HepG2 (cell line): ENCODE data around the gene ISLR2.

Experiments
- NR3C1 ChIP-seq: sonication (generic); formaldehyde crosslinking; IDR thresholded peaks from 2 replicates; pipeline ENCODE4 v1.4.0; 2020; ENCODE audit warnings: missing genetic modification reagents
- TF ChIP-seq, protein P1 (sequence below): sonication (generic); formaldehyde crosslinking; conservative IDR thresholded peaks from 2 replicates; pipeline ENCODE4 v1.8.1; 2023; ENCODE audit warnings: missing genetic modification reagents

DNA sequence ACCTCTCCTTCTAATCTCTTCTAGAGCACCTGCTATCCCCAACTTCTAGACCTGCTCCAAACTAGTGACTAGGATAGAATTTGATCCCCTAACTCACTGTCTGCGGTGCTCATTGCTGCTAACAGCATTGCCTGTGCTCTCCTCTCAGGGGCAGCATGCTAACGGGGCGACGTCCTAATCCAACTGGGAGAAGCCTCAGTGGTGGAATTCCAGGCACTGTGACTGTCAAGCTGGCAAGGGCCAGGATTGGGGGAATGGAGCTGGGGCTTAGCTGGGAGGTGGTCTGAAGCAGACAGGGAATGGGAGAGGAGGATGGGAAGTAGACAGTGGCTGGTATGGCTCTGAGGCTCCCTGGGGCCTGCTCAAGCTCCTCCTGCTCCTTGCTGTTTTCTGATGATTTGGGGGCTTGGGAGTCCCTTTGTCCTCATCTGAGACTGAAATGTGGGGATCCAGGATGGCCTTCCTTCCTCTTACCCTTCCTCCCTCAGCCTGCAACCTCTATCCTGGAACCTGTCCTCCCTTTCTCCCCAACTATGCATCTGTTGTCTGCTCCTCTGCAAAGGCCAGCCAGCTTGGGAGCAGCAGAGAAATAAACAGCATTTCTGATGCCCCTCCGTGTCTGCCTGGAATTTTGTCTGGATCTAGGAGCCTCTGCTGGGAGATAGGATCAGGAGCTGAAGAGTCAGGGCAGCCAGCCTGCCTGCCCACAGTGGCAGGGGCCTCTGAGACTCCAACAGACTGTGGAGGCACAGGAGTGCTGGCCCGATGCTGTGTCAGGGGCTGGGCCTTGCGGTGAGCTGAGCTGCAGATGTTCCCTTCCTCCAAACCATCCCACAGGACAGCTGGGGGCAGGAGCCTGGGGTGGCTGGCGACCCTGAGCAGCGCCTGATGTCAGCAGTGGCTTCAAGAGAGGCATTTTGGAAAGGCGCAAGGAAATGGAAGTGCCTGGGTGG lies 46.2 kb downstream of the ISLR2 start:
- TF ChIP-seq, protein P1, sequence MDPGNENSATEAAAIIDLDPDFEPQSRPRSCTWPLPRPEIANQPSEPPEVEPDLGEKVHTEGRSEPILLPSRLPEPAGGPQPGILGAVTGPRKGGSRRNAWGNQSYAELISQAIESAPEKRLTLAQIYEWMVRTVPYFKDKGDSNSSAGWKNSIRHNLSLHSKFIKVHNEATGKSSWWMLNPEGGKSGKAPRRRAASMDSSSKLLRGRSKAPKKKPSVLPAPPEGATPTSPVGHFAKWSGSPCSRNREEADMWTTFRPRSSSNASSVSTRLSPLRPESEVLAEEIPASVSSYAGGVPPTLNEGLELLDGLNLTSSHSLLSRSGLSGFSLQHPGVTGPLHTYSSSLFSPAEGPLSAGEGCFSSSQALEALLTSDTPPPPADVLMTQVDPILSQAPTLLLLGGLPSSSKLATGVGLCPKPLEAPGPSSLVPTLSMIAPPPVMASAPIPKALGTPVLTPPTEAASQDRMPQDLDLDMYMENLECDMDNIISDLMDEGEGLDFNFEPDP (CRISPR knock-in tag), result no peak
- no peak for TF ChIP-seq NR3C1 (CRISPR knock-in tag)
